Activated CD4-positive, alpha-beta T cell treated with anti-CD3 and anti-CD28 coated beads for 36 hours (primary cell): ENCODE data around the gene VPS8. TPM values are rescaled to one million over a fixed set of nuclear protein-coding genes. Genes with fewer than 3 reads are reported as not detected.
"Not testable (repeated sequence)": the region's sequence is repeated elsewhere in the genome, so short reads cannot be mapped to it uniquely, and the experiment has no call there.

Source experiments
- ATAC-seq: fragments of 200-7000 bp; cut with Tn5 transposase; one replicate; pipeline ENCODE4 v1.10.0; 2021; ENCODE audit warnings: mild to moderate bottlenecking, moderate library complexity
- CTCF ChIA-PET: fragments of 350-600 bp; sonication (Branson Sonifier 250); formaldehyde crosslinking; loops from one replicate; lab custom pipeline; 2021; ENCODE audit warnings: antibody characterized with exemption; lab: Charles Lee
- POLR2A ChIA-PET: fragments of 350-600 bp; sonication (Branson Sonifier 250); formaldehyde crosslinking; loops from one replicate; lab custom pipeline; 2021; ENCODE audit warnings: antibody characterized with exemption, inconsistent platforms; lab: Charles Lee
- DNase-seq: peaks from one replicate; pipeline ENCODE4 v3.0.0-alpha.2; 2020
- H3K27ac Mint-ChIP-seq: one replicate; pipeline ENCODE4 v1.8.0; 2021; ENCODE audit warnings: mixed read lengths
- H3K27me3 Mint-ChIP-seq: one replicate; pipeline ENCODE4 v1.8.0; 2021; ENCODE audit warnings: mixed read lengths
- H3K36me3 Mint-ChIP-seq: one replicate; pipeline ENCODE4 v1.8.0; 2021; ENCODE audit warnings: low read depth, mixed read lengths
- H3K4me1 Mint-ChIP-seq: one replicate; pipeline ENCODE4 v1.8.0; 2021; ENCODE audit warnings: mixed read lengths
- H3K4me3 Mint-ChIP-seq: one replicate; pipeline ENCODE4 v1.8.0; 2021; ENCODE audit warnings: mild to moderate bottlenecking, moderate library complexity, mixed read lengths
- H3K9me3 Mint-ChIP-seq: one replicate; pipeline ENCODE4 v1.8.0; 2021; ENCODE audit warnings: low read depth, mixed read lengths
- intact Hi-C, 2 experiments: fragments of 100-400 bp; cut with DNase I in 1 of 2; cut with micrococcal nuclease in 1 of 2; formaldehyde crosslinking; loops; one replicate each; pipeline versions ENCODE4 v1.14.2 to v1.15.1; 2022 to 2024; cut with DNase I, micrococcal nuclease
- total RNA-seq, 2 experiments: library from RNA; stranded (reverse); gene quantifications; one replicate each; pipeline ENCODE4 v1.2.3, GENCODE V29; 2021

The VPS8 gene
- total RNA-seq, 2 experiments from 2014 or later = 24.7 to 33.9 TPM

- POLR2A ChIA-PET = no interaction called here
These were observed 84.4 kb downstream of the VPS8 start for GRCh38 chr3:184896336-184896735.

GRCh38 chr3:184899953-184900595 is 88.1 kb downstream of the VPS8 start:
- intact Hi-C loops = no loop called here
- Mint-ChIP-seq H3K9me3 (no peaks in the 10 kb centered on the region), H3K27ac (no peak overlapping the region), H3K4me1 (no peaks in the 10 kb centered on the region), H3K36me3 (peaks cover 25% of the 10 kb centered on the region), H3K27me3 (no peaks in the 10 kb centered on the region), H3K4me3 (no peak overlapping the region)
- DNase-seq (no peak), ATAC-seq (no peak)
- ChIA-PET CTCF (interaction anchor here (0.6 to 1.0 kb wide), 2 partner anchors 19 to 1512 kb away, joined by 3 read pairs; no protein-coding TSS in a partner anchor), POLR2A (no interaction called here)

More at GRCh38 chr3:184896336-184896735, 84.4 kb downstream of the VPS8 start:
- intact Hi-C loops = no loop called here
- DNase-seq = no peak
- Mint-ChIP-seq H3K36me3 (peaks cover 8% of the 10 kb centered on the region), H3K9me3 (no peaks in the 10 kb centered on the region), H3K27ac (no peak overlapping the region), H3K27me3 (no peaks in the 10 kb centered on the region), H3K4me1 (no peaks in the 10 kb centered on the region), H3K4me3 (no peak overlapping the region)
- CTCF ChIA-PET = no interaction called here
- ATAC-seq = no peak

GRCh38 chr3:184907031-184907430 is 95.1 kb downstream of the VPS8 start:
- ATAC-seq, H3K4me1 Mint-ChIP-seq, H3K27me3 Mint-ChIP-seq, H3K9me3 Mint-ChIP-seq, H3K4me3 Mint-ChIP-seq, DNase-seq, intact Hi-C loops, CTCF ChIA-PET, POLR2A ChIA-PET, H3K27ac Mint-ChIP-seq: not testable (repeated sequence)
- peaks cover 31% of the 10 kb centered on the region for H3K36me3 Mint-ChIP-seq

- intact Hi-C loops = no loop called here
- DNase-seq (no peak), ATAC-seq (no peak)
- Mint-ChIP-seq H3K4me3 (no peak overlapping the region), H3K36me3 (peaks cover 33% of the 10 kb centered on the region), H3K27ac (no peak overlapping the region), H3K27me3 (no peaks in the 10 kb centered on the region), H3K9me3 (peaks cover 2% of the 10 kb centered on the region), H3K4me1 (no peaks in the 10 kb centered on the region)
- POLR2A ChIA-PET = interaction anchor here (0.7 kb wide), 1 partner anchor 131 kb away, joined by 5 read pairs; no protein-coding TSS in a partner anchor
- CTCF ChIA-PET = interaction anchor here (1.5 kb wide), 1 partner anchor 23 kb away, joined by 4 read pairs; no protein-coding TSS in a partner anchor
These were observed 96.0 kb downstream of the VPS8 start for GRCh38 chr3:184907681-184908649.

GRCh38 chr3:184908859-184909258 is 96.9 kb downstream of the VPS8 start:
- ATAC-seq (no peak), DNase-seq (no peak)
- CTCF ChIA-PET = interaction anchor here (1.5 kb wide), 1 partner anchor 24 kb away, joined by 4 read pairs; no protein-coding TSS in a partner anchor
- H3K4me1 Mint-ChIP-seq = no peaks in the 10 kb centered on the region
- no peak overlapping the region for H3K4me3 Mint-ChIP-seq
- H3K27me3 Mint-ChIP-seq = no peaks in the 10 kb centered on the region
- intact Hi-C loops = no loop called here
- peaks cover 2% of the 10 kb centered on the region for H3K9me3 Mint-ChIP-seq
- no peak overlapping the region for H3K27ac Mint-ChIP-seq
- H3K36me3 Mint-ChIP-seq = peaks cover 27% of the 10 kb centered on the region
- POLR2A ChIA-PET = no interaction called here

- H3K27me3 Mint-ChIP-seq = no peaks in the 10 kb centered on the region
- ATAC-seq (no peak), DNase-seq (no peak)
- H3K36me3 Mint-ChIP-seq = peaks cover 19% of the 10 kb centered on the region
- ChIA-PET POLR2A (interaction anchor here (0.7 kb wide), 1 partner anchor 270 kb away, joined by 3 read pairs; no protein-coding TSS in a partner anchor), CTCF (no interaction called here)
- intact Hi-C loops = no loop called here
- H3K27ac Mint-ChIP-seq = no peak overlapping the region
- no peaks in the 10 kb centered on the region for H3K9me3 Mint-ChIP-seq
- H3K4me1 Mint-ChIP-seq = no peaks in the 10 kb centered on the region
- H3K4me3 Mint-ChIP-seq = no peak overlapping the region
These were observed 98.7 kb downstream of the VPS8 start for GRCh38 chr3:184910664-184911063.

- POLR2A ChIA-PET = no interaction called here
- ATAC-seq (no peak), DNase-seq (no peak)
- Mint-ChIP-seq H3K4me3 (no peak overlapping the region), H3K27ac (no peak overlapping the region), H3K27me3 (no peaks in the 10 kb centered on the region), H3K36me3 (peaks cover 20% of the 10 kb centered on the region), H3K4me1 (no peaks in the 10 kb centered on the region), H3K9me3 (no peaks in the 10 kb centered on the region)
- intact Hi-C loops = no loop called here
- CTCF ChIA-PET = no interaction called here
These were observed 99.6 kb downstream of the VPS8 start for GRCh38 chr3:184911570-184911969.

GRCh38 chr3:184912163-184912562 is 100.2 kb downstream of the VPS8 start:
- intact Hi-C loops = no loop called here
- DNase-seq = no peak
- H3K36me3 Mint-ChIP-seq = peaks cover 21% of the 10 kb centered on the region
- no peak for ATAC-seq
- H3K9me3 Mint-ChIP-seq = no peaks in the 10 kb centered on the region
- H3K27me3 Mint-ChIP-seq = no peaks in the 10 kb centered on the region
- H3K27ac Mint-ChIP-seq = no peak overlapping the region
- H3K4me1 Mint-ChIP-seq = no peaks in the 10 kb centered on the region
- ChIA-PET CTCF (no interaction called here), POLR2A (no interaction called here)
- H3K4me3 Mint-ChIP-seq = no peak overlapping the region

GRCh38 chr3:184914628-184915027 is 102.7 kb downstream of the VPS8 start:
- intact Hi-C loops = no loop called here
- no peaks in the 10 kb centered on the region for H3K4me1 Mint-ChIP-seq
- no peak for ATAC-seq
- H3K27me3 Mint-ChIP-seq = no peaks in the 10 kb centered on the region
- ChIA-PET CTCF (no interaction called here), POLR2A (no interaction called here)
- H3K9me3 Mint-ChIP-seq = no peaks in the 10 kb centered on the region
- H3K4me3 Mint-ChIP-seq = no peak overlapping the region
- DNase-seq = no peak
- H3K27ac Mint-ChIP-seq = no peak overlapping the region
- H3K36me3 Mint-ChIP-seq = peaks cover 23% of the 10 kb centered on the region

- Mint-ChIP-seq H3K9me3 (no peaks in the 10 kb centered on the region), H3K27ac (no peak overlapping the region), H3K36me3 (peaks cover 11% of the 10 kb centered on the region), H3K4me3 (no peak overlapping the region), H3K4me1 (no peaks in the 10 kb centered on the region), H3K27me3 (no peaks in the 10 kb centered on the region)
- DNase-seq (no peak), ATAC-seq (no peak)
- CTCF ChIA-PET = no interaction called here
- POLR2A ChIA-PET = no interaction called here
- intact Hi-C loops = no loop called here
These were observed 106.8 kb downstream of the VPS8 start for GRCh38 chr3:184918750-184919149.

- POLR2A ChIA-PET = no interaction called here
- Mint-ChIP-seq H3K27me3 (no peaks in the 10 kb centered on the region), H3K4me3 (no peak overlapping the region), H3K36me3 (peaks cover 11% of the 10 kb centered on the region), H3K27ac (no peak overlapping the region), H3K4me1 (no peaks in the 10 kb centered on the region), H3K9me3 (no peaks in the 10 kb centered on the region)
- DNase-seq = no peak
- CTCF ChIA-PET = no interaction called here
- ATAC-seq = no peak
- intact Hi-C loops = no loop called here
These were observed 107.7 kb downstream of the VPS8 start for GRCh38 chr3:184919651-184920050.
